IMR-90 (cell line): ENCODE measurements around the gene CEP76. TPM values are rescaled to one million over a fixed set of nuclear protein-coding genes. Genes with fewer than 3 reads are reported as not detected.

Experiments
- ATAC-seq: fragments of 200-7000 bp; cut with Tn5 transposase; 2 replicates; pipeline ENCODE4 v1.9.1; 2020; ENCODE audit warnings: low read depth, mild to moderate bottlenecking, moderate library complexity
- BruUV-seq: library from RNA; stranded (reverse); fragments of 400-500 nt; replicated peaks from 2 replicates; lab custom pipeline; 2021; lab: Mats Ljungman, UMichigan
- CTCF ChIA-PET: fragments of 300-600 bp; formaldehyde crosslinking; extraction: SDS; loops from one replicate; lab custom pipeline; 2021; ENCODE audit warnings: antibody characterized with exemption; lab: Yijun Ruan, JAX
- POLR2A ChIA-PET: fragments of 300-600 bp; sonication (Branson Sonifier 250); formaldehyde crosslinking; loops from one replicate; lab custom pipeline; 2022; ENCODE audit warnings: antibody characterized with exemption; ENCODE audit not compliant: unreplicated experiment; lab: Charles Lee
- DNase-seq: peaks from one replicate; pipeline ENCODE4 v3.0.0; 2013
- H2AFZ ChIP-seq: replicated peaks from 2 replicates; pipeline ENCODE3; 2013; ENCODE audit warnings: low read length, mild to moderate bottlenecking; ENCODE audit not compliant: poor library complexity
- H2AK5ac ChIP-seq: 2 replicates; pipeline ENCODE4 v1.6.1; 2013; ENCODE audit warnings: low read depth, low read length, inconsistent platforms
- H2AK9ac ChIP-seq: replicated peaks from 2 replicates; pipeline ENCODE3; 2013; ENCODE audit warnings: mild to moderate bottlenecking, low read depth, low read length, moderate library complexity; ENCODE audit not compliant: poor library complexity
- H2BK120ac ChIP-seq: 2 replicates; pipeline ENCODE4 v1.6.1; 2013; ENCODE audit warnings: low read depth, low read length, inconsistent platforms
- H2BK15ac ChIP-seq: 3 replicates; pipeline ENCODE4 v1.6.1; 2013; ENCODE audit warnings: low read depth, low read length, inconsistent platforms
- H2BK20ac ChIP-seq: 2 replicates; pipeline ENCODE4 v1.6.1; 2013; ENCODE audit warnings: low read depth, mild to moderate bottlenecking, inconsistent platforms, low read length, moderate library complexity
- H2BK5ac ChIP-seq: 2 replicates; pipeline ENCODE4 v1.6.1; 2013; ENCODE audit warnings: mild to moderate bottlenecking, low read depth, low read length, inconsistent platforms; ENCODE audit not compliant: poor library complexity, severe bottlenecking
- H3K14ac ChIP-seq: replicated peaks from 2 replicates; pipeline ENCODE4 v1.6.1; 2013; ENCODE audit warnings: low read depth, low read length, inconsistent platforms
- H3K18ac ChIP-seq: 2 replicates; pipeline ENCODE4 v1.6.1; 2013; ENCODE audit warnings: low read depth, low read length, control low read depth
- H3K23ac ChIP-seq: 2 replicates; pipeline ENCODE4 v1.6.1; 2013; ENCODE audit warnings: low read depth, low read length, inconsistent platforms
- H3K27ac ChIP-seq: 2 replicates; pipeline ENCODE4 v1.5.1; 2013; ENCODE audit warnings: mild to moderate bottlenecking, control low read depth, low read length; ENCODE audit not compliant: insufficient read depth
- H3K27me3 ChIP-seq: 2 replicates; pipeline ENCODE4 v1.6.1; 2013; ENCODE audit warnings: low read length; ENCODE audit not compliant: control insufficient read depth, insufficient read depth
- H3K36me3 ChIP-seq: 2 replicates; pipeline ENCODE4 v1.6.1; 2013; ENCODE audit warnings: low read length, mixed read lengths; ENCODE audit not compliant: control insufficient read depth, insufficient read depth
- H3K4ac ChIP-seq: 2 replicates; pipeline ENCODE4 v1.6.1; 2013; ENCODE audit warnings: low read depth, low read length, inconsistent platforms
- H3K4me1 ChIP-seq: 2 replicates; pipeline ENCODE4 v1.6.1; 2013; ENCODE audit warnings: low read length, mixed read lengths; ENCODE audit not compliant: control insufficient read depth, insufficient read depth
- H3K4me2 ChIP-seq: 2 replicates; pipeline ENCODE4 v1.6.1; 2013; ENCODE audit warnings: low read depth, mild to moderate bottlenecking, control low read depth, low read length, moderate library complexity
- H3K4me3 ChIP-seq: 2 replicates; pipeline ENCODE4 v1.5.1; 2013; ENCODE audit warnings: low read depth, mild to moderate bottlenecking, control low read depth, low read length, moderate library complexity; ENCODE audit not compliant: insufficient read depth
- H3K56ac ChIP-seq: 2 replicates; pipeline ENCODE4 v1.6.1; 2013; ENCODE audit warnings: low read length, inconsistent platforms; ENCODE audit not compliant: insufficient read depth; ENCODE audit errors: extremely low read depth
- H3K79me1 ChIP-seq, 2 experiments: 2 replicates each; pipeline ENCODE4 v1.6.1; 2013; ENCODE audit warnings: low read length in 2 of 2, inconsistent platforms in 1 of 2, low read depth in 1 of 2
- H3K9ac ChIP-seq: 2 replicates; pipeline ENCODE4 v1.6.1; 2013; ENCODE audit warnings: low read depth, low read length, control low read depth
- H3K9me1 ChIP-seq: 2 replicates; pipeline ENCODE4 v1.6.1; 2013; ENCODE audit warnings: low read length, inconsistent platforms; ENCODE audit not compliant: insufficient read depth
- H3K9me3 ChIP-seq: 2 replicates; pipeline ENCODE4 v1.6.1; 2013; ENCODE audit warnings: low read length; ENCODE audit not compliant: control insufficient read depth, insufficient read depth
- H4K20me1 ChIP-seq: 2 replicates; pipeline ENCODE4 v1.6.1; 2013; ENCODE audit warnings: low read length, inconsistent platforms; ENCODE audit not compliant: insufficient read depth
- H4K5ac ChIP-seq: 2 replicates; pipeline ENCODE4 v1.6.1; 2013; ENCODE audit warnings: mild to moderate bottlenecking, low read depth, low read length, control low read depth
- H4K8ac ChIP-seq, 2 experiments: 2 replicates each; pipeline ENCODE4 v1.6.1; 2013; ENCODE audit warnings: low read depth in 2 of 2, low read length in 2 of 2, control low read depth in 1 of 2, inconsistent platforms in 1 of 2
- H4K91ac ChIP-seq: 2 replicates; pipeline ENCODE4 v1.6.1; 2013; ENCODE audit warnings: low read depth, low read length, inconsistent platforms; ENCODE audit not compliant: insufficient read depth
- BHLHE40 ChIP-seq: fragments of 150-350 bp; IDR thresholded peaks from 2 replicates; pipeline ENCODE4 v1.6.1; 2016; ENCODE audit warnings: mild to moderate bottlenecking, low read depth, low read length
- CEBPB ChIP-seq: IDR thresholded peaks from 2 replicates; pipeline ENCODE4 v1.6.1; 2012; ENCODE audit warnings: low read depth, low read length, improper control_type of control experiment
- CHD1 ChIP-seq: IDR thresholded peaks from 2 replicates; pipeline ENCODE4 v1.6.1; 2012; ENCODE audit warnings: low read depth, low read length, improper control_type of control experiment
- CTCF ChIP-seq: conservative IDR thresholded peaks from 2 replicates; pipeline ENCODE4 v1.5.1; 2012; ENCODE audit warnings: mild to moderate bottlenecking, low read depth, low read length, improper control_type of control experiment
- ELK1 ChIP-seq: fragments of 150-350 bp; IDR thresholded peaks from 2 replicates; pipeline ENCODE4 v1.6.1; 2016; ENCODE audit warnings: low read depth, mild to moderate bottlenecking, low read length, moderate library complexity, borderline replicate concordance
- FOS ChIP-seq: fragments of 150-350 bp; IDR thresholded peaks from 2 replicates; pipeline ENCODE4 v1.6.1; 2016; ENCODE audit warnings: low read depth, low read length
- MAFK ChIP-seq: IDR thresholded peaks from 2 replicates; pipeline ENCODE4 v1.6.1; 2012; ENCODE audit warnings: low read depth, low read length, improper control_type of control experiment
- MAZ ChIP-seq: IDR thresholded peaks from 2 replicates; pipeline ENCODE4 v1.6.1; 2012; ENCODE audit warnings: low read depth, mild to moderate bottlenecking, low read length, improper control_type of control experiment, moderate library complexity, borderline replicate concordance
- MXI1 ChIP-seq: IDR thresholded peaks from 2 replicates; pipeline ENCODE4 v1.6.1; 2012; ENCODE audit warnings: low read depth, mild to moderate bottlenecking, low read length, moderate library complexity, borderline replicate concordance
- NFE2L2 ChIP-seq: fragments of 150-350 bp; IDR thresholded peaks from 2 replicates; pipeline ENCODE4 v1.6.1; 2016; ENCODE audit warnings: low read depth, mild to moderate bottlenecking, low read length
- POLR2A ChIP-seq: IDR thresholded peaks from 2 replicates; pipeline ENCODE4 v1.6.1; 2012; ENCODE audit warnings: mild to moderate bottlenecking, low read depth, low read length
- RAD21 ChIP-seq: IDR thresholded peaks from 2 replicates; pipeline ENCODE4 v1.6.1; 2012; ENCODE audit warnings: low read length, improper control_type of control experiment
- RCOR1 ChIP-seq: IDR thresholded peaks from 2 replicates; pipeline ENCODE4 v1.6.1; 2012; ENCODE audit warnings: mild to moderate bottlenecking, low read length, improper control_type of control experiment; ENCODE audit not compliant: insufficient replicate concordance
- RFX5 ChIP-seq: IDR thresholded peaks from 2 replicates; pipeline ENCODE4 v1.8.0; 2012; ENCODE audit warnings: low read depth, mild to moderate bottlenecking, low read length, moderate library complexity
- SMC3 ChIP-seq: fragments of 150-350 bp; IDR thresholded peaks from 2 replicates; pipeline ENCODE4 v1.6.1; 2016; ENCODE audit warnings: low read depth, mild to moderate bottlenecking, antibody characterized with exemption, low read length, moderate library complexity
- USF2 ChIP-seq: fragments of 150-350 bp; IDR thresholded peaks from 2 replicates; pipeline ENCODE4 v1.6.1; 2017; ENCODE audit warnings: mild to moderate bottlenecking, antibody characterized with exemption, low read length, low read depth
- WGBS, 2 experiments: methylation state at CpG; one replicate each; pipeline versions ENCODE4 v1.1.5 to v1.1.7; 2013; ENCODE audit warnings: missing lambda C conversion rate in 2 of 2; ENCODE audit not compliant: insufficient read length in 1 of 2; ENCODE audit errors: extremely low coverage in 2 of 2; 5-methylcytosine and 5-hydroxymethylcytosine counted together
- dilution Hi-C: fragments of 300-500 bp; cut with HindIII; formaldehyde crosslinking; loops from one replicate; pipeline ENCODE4 v1.14.3; 2018; ENCODE audit warnings: low sequenced_read_pairs; ENCODE audit not compliant: unreplicated experiment
- in situ Hi-C: fragments of 300-500 bp; cut with MboI; formaldehyde crosslinking; loops from 3 replicates; pipeline ENCODE4 v1.14.3; 2019; ENCODE audit warnings: low sequenced_read_pairs, inconsistent platforms, mixed read lengths
- intact Hi-C: fragments of 100-400 bp; cut with micrococcal nuclease; formaldehyde crosslinking; loops from 2 replicates; pipeline ENCODE4 v1.10.0; 2022
- polyA plus RNA-seq, 3 experiments: library from polyadenylated mRNA; depleted of rRNA; stranded (reverse); fragments of >200 nt; gene quantifications; 2 replicates each; pipeline ENCODE4 v1.2.3, GENCODE V29; 2012; ENCODE audit warnings: low replicate concordance in 1 of 3
- total RNA-seq: library from RNA; depleted of rRNA; stranded (reverse); fragments of >200 nt; gene quantifications from 2 replicates; pipeline ENCODE4 v1.2.3, GENCODE V29; 2012

The CEP76 gene
- total and polyA plus RNA-seq, 2 of the 4 experiments (the other 2 are of a cell fraction), result 5.1 to 8.1 TPM

GRCh38 chr18:12703664-12704063 is 1.1 kb upstream of the CEP76 start:
- CTCF ChIA-PET, result interaction anchor here (1.4 kb wide), 1 partner anchor 313 kb away, joined by 3 read pairs; no protein-coding TSS in a partner anchor
- no peak for ATAC-seq

More at GRCh38 chr18:12703664-12704063, 1.1 kb upstream of the CEP76 start:
- Histone ChIP-seq H3K14ac (no peak overlapping the region), H4K20me1 (no peaks in the 10 kb centered on the region; the same call in 1 of the 2 replicates), H3K56ac (no peak overlapping the region), H3K4me2 (peak overlapping the region; percentile 97), H2BK20ac (no peak overlapping the region), H2AK5ac (no peak overlapping the region), H3K4me1 (peaks cover 4% of the 10 kb centered on the region; the same call in 1 of the 2 replicates), H3K79me1 (peaks cover 21 to 37% of the 10 kb centered on the region in 2 experiments), H2AK9ac (no peak overlapping the region), H2BK120ac (no peak overlapping the region), H3K9me3 (no peaks in the 10 kb centered on the region), H3K36me3 (peaks cover 9% of the 10 kb centered on the region), H2BK15ac (no peak overlapping the region), H3K18ac (no peak overlapping the region), H2AFZ (no peak overlapping the region), H4K8ac (no peak overlapping the region; a peak in 1 of 4 replicates), H3K9me1 (no peaks in the 10 kb centered on the region), H4K5ac (no peak overlapping the region), H3K27ac (no peak overlapping the region), H3K4ac (no peak overlapping the region; the same call in 1 of the 2 replicates), H3K4me3 (peak overlapping the region; percentile 89), H3K9ac (peak overlapping the region; percentile 95), H4K91ac (no peak overlapping the region), H2BK5ac (no peak overlapping the region), H3K23ac (peak overlapping the region; percentile 2; the same call in 1 of the 2 replicates), H3K27me3 (no peaks in the 10 kb centered on the region)
- in situ Hi-C loops, result no loop called here
- peak; percentile 46 for DNase-seq
- dilution Hi-C loops, result no loop called here
- TF ChIP-seq CHD1 (no peak), MAZ (no peak), CEBPB (no peak), FOS (no peak), RAD21 (no peak), MAFK (no peak), POLR2A (no peak), SMC3 (no peak), USF2 (no peak), BHLHE40 (no peak), NFE2L2 (no peak), RFX5 (no peak), ELK1 (no peak), MXI1 (no peak), CTCF (no peak), RCOR1 (no peak)
- WGBS, 2 experiments, result 0% methylated on average over 1 of the region's 2 CpGs; no CpG with 5 or more reads in 1 of the 2 experiments
- BruUV-seq, result TSS peak; percentile 49
- intact Hi-C loops, result no loop called here
- POLR2A ChIA-PET, result interaction anchor here (0.6 kb wide), 1 partner anchor 16 kb away, joined by 4 read pairs; no protein-coding TSS in a partner anchor
